Ureter (tissue), 1 donor: ENCODE measurements around the gene CDC45. TPM values are rescaled to one million over a fixed set of nuclear protein-coding genes. Genes with fewer than 3 reads are reported as not detected.

Source experiments
- DNase-seq: peaks from one replicate; pipeline ENCODE4 v3.0.0-alpha.2; 2020; ENCODE audit warnings: low spot score
- total RNA-seq: library from RNA; stranded (reverse); gene quantifications from one replicate; pipeline ENCODE4 v1.2.4, GENCODE V29; 2023
- donor health status: DM: yes; HTN: yes; CAD: no.

The CDC45 gene
- total RNA-seq, 1 donor from 2014 or later, result 1.1 TPM

- no peak for DNase-seq
These were observed 36.1 kb downstream of the CDC45 start for GRCh38 chr22:19515654-19516377.

- DNase-seq, result no peak
These were observed 36.9 kb downstream of the CDC45 start for GRCh38 chr22:19516378-19517170.

GRCh38 chr22:19517171-19517500, 37.4 kb downstream of the CDC45 start:
- no peak for DNase-seq

GRCh38 chr22:19517919-19518611, 38.3 kb downstream of the CDC45 start:
- DNase-seq, result peak; percentile 6

GRCh38 chr22:19518635-19519034, 38.9 kb downstream of the CDC45 start:
- DNase-seq, result no peak

GRCh38 chr22:19519041-19519926, 39.6 kb downstream of the CDC45 start:
- DNase-seq, result no peak

GRCh38 chr22:19520007-19520406, 40.3 kb downstream of the CDC45 start:
- DNase-seq, result peak; percentile 23

GRCh38 chr22:19520566-19521305, 41.0 kb downstream of the CDC45 start:
- no peak for DNase-seq

GRCh38 chr22:19522190-19522880, 42.6 kb downstream of the CDC45 start:
- DNase-seq, result no peak

GRCh38 chr22:19522881-19523239, 43.1 kb downstream of the CDC45 start:
- DNase-seq, result no peak

GRCh38 chr22:19523240-19524169, 43.8 kb downstream of the CDC45 start:
- DNase-seq, result no peak

GRCh38 chr22:19524170-19525115, 44.7 kb downstream of the CDC45 start, which contains the start of gene CLDN5:
Gene CLDN5 (minus strand): TSS chr22:19524410. CDS start chr22:19524255, 155 bp downstream.
- DNase-seq, result no peak

- no peak for DNase-seq
These were observed 45.5 kb downstream of the CDC45 start for GRCh38 chr22:19525116-19525660.

- DNase-seq, result no peak
These were observed 45.9 kb downstream of the CDC45 start for GRCh38 chr22:19525666-19526065.

GRCh38 chr22:19526076-19526701, 46.5 kb downstream of the CDC45 start:
- no peak for DNase-seq

- DNase-seq, result no peak
These were observed 47.0 kb downstream of the CDC45 start for GRCh38 chr22:19526702-19527111.

GRCh38 chr22:19527321-19527721, 47.6 kb downstream of the CDC45 start:
- DNase-seq, result no peak
